GM19452 (cell line): ENCODE results near the gene SPEG.

Source experiments
- ATAC-seq: cut with Tn5 transposase; IDR thresholded peaks from one replicate; pipeline ENCODE4 v1.9.1; 2021; ENCODE audit not compliant: unreplicated experiment

The SPEG gene

DNA sequence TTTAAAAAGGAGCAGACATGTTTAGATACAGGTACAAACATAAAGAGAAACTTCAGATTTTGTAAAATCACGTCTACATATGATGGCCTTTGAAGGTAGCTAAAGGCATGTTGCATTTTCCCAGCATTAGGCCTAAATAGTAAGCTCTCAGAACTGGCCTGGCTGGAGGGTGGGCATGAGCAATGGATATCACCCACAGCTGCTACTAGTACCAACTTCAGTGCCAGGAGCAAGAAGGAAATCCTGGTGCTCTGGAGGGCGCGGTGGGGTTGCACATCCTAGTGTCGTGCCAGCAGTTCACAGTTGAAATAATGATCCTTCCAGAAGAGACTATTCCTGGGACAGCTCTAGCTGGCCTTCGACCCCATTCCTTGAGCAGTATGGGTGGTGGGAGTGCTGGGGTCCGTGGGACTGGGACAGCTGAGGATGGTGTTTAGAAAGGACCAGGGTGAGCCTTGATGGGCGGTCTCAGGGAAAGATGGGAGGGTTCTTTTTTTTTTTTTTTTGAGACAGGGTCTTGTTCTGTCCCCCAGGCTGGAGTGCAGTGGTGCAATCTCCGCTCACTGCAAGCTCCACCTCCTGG is 11.6 kb upstream of the SPEG start:
- no peak for ATAC-seq

DNA sequence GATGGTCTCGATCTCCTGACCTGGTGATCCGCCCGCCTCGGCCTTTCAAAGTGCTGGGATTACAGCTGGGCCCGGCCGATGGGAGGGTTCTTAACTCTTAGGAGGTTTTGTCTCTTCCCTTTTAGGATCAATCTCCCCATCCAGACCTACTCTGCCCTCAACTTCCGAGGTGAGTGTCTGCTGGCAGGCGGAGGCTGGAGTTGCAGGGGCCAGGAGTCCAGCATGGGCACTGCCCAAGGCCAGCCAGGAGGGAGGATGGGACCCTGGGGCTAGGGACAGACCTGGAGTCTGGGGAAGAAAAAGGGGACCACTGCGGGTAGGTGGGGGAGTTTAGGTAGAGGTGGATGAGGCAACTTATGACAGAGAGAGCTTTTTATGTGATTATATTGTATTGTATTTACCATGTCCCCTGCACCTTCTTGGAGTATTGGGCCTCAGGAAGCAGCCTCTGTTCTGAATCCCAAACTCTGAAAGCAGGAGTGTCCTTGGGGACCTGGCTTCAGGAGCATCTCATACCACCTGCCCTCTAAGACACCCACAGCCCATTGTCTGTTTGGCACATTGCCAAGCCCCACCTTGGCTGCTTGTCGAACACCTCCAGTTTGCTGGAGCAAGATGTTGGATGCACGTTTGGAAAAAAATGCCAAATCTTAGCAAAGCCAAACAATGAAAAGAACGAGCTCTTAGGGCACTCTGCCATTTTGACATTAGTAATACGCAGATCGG is 10.8 kb upstream of the SPEG start:
- ATAC-seq: no peak

GRCh38 chr2:219425238-219426067 is 9.2 kb upstream of the SPEG start:
- no peak for ATAC-seq

DNA sequence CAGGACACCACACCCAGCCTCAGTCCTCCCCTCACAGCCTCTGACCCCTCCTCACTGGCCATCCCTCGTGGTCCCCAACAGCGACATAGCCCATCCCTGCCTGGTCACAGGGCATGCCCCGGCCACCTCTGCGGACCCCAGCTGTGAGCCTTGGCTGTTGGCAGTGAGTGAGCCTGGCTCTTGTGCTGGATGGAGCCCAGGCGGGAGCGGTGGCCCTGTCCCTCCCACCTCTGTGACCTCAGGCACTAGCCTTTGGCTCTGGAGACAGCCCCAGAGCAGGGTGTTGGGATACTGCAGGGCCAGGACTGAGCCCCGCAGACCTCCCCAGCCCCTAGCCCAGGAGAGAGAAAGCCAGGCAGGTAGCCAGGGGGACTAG is 8.6 kb upstream of the SPEG start:
- no peak for ATAC-seq

DNA sequence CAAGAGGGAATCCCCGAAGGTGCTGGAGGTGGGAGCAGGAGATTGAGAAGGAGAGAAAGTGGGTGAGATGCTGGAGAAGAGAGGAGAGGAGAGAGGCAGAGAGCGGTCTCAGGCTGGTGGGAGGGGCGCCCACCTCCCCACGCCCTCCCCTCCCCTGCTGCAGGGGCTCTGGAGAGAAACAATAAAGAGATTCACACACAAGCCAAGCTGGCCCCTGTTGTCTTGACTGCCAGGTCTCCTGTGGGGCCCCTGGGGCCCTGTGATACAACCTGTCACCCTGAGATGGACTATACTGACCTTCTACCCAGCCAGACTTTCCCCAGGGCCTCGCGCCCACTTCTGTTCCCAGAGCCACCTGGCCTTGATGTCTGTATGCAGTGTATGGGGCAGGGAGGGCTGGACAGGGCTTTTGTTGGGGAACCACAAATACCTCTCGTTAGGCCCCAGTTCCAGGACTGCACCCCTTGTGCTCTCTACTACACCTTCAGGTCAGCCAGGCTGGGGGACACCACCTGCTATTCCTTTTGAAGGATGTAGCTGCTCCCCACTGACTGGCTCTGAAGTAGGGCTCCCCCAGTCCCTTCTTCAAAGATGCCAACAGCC is 8.0 kb upstream of the SPEG start:
- no peak for ATAC-seq

DNA sequence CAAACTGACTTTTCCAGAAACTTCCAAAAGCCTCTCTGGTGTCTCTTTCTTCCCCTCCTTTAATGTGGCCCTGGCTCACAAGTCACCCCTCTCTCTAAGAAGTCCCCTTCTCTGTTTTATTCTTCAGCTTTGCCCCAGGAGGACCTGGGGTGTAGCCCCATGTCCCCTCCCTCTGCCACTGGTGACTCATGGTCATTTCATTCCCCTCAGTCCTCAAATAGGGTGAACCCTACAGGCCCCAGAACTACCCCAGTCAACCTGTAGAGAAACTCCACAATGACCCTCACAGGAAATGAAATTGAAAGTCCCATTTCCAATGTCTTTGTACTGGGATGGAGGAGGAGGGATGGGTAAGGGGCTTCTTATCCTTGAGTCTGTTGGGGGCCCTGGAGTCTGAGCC is 6.2 kb upstream of the SPEG start:
- ATAC-seq: no peak

DNA sequence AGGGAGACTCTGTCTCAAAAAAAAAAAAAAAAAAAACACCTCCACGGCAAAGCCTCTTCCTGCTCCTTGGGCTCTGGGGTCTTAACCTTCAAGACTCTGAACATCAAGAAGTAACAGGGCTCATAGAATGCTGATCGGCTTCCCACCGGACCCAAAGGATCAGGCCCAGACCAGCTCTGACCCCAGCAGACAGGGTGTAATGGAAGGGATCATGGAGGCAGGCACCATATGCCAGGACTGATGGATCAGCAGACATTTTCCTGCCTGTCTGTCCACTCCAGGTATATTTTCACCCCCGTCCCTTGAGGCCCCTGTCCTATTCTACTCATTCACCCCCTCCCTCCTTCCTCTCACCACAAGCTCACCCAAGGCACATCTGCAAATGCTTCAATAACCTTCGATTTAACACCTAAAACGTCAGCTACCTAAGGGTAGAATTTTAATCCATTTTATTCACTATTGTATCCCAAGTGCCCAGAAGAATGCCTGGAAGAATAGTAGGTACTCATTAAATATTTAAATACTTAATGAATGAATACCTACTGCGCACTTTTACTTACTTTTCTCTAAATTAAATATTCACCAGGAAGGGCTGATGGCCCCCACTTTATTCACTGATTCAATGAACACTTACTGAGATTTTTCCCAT is 4.6 kb upstream of the SPEG start:
- no peak for ATAC-seq

GRCh38 chr2:219430633-219431615 is 3.7 kb upstream of the SPEG start:
- ATAC-seq: no peak

DNA sequence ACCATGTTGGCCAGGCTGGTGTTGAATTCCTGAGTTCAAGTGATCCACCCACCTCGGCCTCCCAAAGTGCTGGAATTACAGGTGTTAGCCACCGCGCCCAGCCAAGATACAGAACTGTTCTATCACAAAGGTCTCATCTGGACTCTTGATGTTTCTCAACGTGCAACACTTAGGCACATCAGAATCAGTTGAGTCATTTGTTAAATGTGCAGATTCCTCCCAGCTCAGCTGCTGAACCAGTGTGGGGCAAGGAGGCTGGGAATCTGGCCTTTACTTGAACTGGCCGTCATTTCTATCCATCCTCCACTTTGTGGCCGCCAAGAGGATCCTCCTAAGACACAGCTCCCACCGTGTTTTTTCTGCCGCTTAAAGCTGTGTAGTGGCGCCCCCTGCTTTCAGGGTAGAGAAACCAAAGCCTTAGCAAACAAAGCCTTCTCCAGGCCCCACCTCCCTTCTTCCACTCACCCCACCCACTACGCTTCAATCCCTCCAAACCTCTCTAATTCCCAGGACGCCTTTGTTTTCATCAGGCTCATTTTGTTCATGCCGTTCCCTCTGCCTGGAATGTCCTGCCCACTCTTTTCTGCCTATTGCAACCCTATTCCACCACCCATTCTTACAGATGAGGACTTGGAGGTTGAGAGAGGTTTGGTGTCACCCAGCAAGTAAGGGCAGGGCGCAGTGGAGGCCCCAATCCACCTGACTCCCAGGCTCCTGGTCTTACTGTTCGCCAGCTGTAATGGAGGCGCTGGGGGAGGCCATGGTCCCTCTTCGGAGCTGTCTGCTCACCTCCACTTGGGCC is 776 bp upstream of the SPEG start:
- ATAC-seq: no peak

GRCh38 chr2:219434468-219434717 is 250 bp upstream of the SPEG start:
- ATAC-seq: no peak

DNA sequence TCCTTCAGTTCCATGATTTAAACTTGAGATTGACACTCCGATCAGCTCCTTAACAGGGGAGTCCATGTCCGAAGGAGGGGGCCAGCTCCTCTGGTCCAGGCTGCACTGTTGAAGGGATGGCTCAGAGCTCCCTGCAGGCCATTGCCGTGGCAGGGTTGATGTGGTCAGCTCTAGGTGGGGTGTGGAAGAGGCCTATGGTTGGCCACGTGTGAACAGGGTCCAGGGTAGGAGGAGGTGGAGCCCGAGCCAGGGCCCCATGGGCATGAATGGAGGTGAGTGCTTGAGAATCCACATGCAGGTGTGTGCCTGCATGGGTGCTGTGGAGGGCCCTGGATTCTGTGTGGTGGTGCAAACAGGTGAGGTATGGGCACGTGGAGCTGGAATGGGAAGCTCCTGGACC is 1.1 kb downstream of the SPEG start:
- ATAC-seq: no peak

DNA sequence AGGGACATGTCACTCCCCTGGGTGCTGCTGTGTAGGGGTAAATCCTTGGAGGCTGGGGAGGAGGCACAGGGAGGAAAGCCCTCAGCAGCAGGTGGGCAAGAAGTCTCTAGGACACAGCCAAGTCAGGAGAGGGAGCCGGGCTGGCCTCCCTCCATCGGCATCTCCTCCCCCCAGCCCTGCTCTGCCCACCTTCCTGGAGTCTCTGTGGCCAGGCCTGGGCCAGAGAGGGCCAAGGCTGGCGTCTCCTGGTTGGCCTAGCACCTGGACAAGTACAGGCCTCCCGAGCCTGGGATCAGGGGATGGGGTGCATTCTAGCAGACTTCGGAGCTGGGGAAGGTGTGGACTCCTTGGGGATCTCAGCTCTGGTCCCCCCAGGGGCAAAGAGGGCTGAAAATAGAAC is 1.8 kb downstream of the SPEG start:
- no peak for ATAC-seq

- no peak for ATAC-seq
Observed at GRCh38 chr2:219437141-219437540, 2.5 kb downstream of the SPEG start.

- no peak for ATAC-seq
Observed at GRCh38 chr2:219437690-219438206, 3.1 kb downstream of the SPEG start.

DNA sequence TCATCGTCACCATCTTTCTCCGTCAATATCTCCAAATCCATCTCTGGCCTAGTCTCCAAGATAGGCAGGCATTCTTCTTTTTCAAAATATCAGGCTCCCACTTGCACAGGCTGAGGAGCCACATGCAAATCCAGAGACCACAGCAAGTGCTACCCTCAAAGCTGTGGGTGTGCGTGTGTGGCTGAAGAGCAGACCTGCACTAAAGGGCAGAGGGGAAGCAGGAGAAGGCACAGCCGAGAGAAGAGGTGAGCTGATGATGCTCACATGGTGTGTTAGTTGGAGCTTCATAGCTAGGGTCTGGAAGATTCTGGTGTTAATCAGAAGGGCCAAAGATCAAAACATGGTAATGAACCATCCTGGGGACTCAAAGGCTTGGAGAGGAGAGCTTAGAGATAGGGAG is 3.8 kb downstream of the SPEG start:
- no peak for ATAC-seq

- ATAC-seq: no peak
Observed at GRCh38 chr2:219439506-219439905, 4.9 kb downstream of the SPEG start.

DNA sequence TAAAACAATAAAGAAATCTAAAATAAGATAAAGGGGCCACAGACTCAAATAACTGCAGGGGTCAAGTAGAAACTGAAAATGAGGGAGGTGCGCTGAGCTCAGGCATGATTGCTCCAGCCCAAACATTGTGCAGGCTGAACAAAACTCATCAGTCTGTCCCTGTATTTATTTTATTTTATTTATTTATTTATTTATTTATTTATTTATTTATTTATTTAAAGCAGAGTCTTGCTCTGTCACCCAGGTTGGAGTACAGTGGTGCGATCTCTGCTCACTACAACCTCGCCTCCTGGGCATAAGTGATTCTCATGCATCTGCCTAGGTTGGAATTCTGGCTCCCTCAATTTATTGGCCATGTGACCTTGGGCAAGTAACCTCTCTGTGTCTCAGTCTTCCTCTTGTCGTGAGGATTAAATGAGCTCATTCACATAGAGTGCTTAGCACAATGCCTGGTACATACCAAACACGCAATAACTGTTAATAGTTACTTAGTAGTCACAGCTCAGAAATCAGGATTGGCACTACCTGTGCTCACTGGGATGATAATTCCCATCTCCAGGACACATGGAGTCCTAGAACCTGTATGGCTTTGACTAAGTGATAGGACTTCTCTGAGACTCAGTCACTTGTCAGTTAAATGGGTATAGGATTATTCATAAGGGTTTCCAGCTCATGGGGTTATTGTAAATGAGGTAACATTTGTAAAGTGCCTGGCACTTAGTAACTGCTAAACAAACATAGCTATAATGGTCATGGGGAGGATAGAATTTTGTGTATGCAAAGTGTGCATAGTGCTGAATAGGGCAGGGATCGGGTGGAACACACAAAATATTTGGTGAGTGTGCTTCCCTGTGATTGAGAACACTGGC is 6.0 kb downstream of the SPEG start:
- no peak for ATAC-seq

GRCh38 chr2:219441451-219442255 is 7.0 kb downstream of the SPEG start:
- no peak for ATAC-seq
